Stimulated activated CD8-positive, alpha-beta memory T cell treated with anti-CD3 and anti-CD28 coated beads, Interleukin-7, amount 100 ng/mL, for 24 hours (primary cell): ENCODE results near the gene CACTIN.
"Not testable (repeated sequence)": the region's sequence is repeated elsewhere in the genome, so short reads cannot be mapped to it uniquely, and the experiment has no call there.

Source experiments
- DNase-seq: peaks from one replicate; pipeline ENCODE4 v3.0.0-alpha.2; 2020; ENCODE audit warnings: low read depth

CACTIN gene

GRCh38 chr19:3663838-3664237 lies 37.2 kb upstream of the CACTIN start:
- DNase-seq = no peak

- no peak for DNase-seq
Measured at GRCh38 chr19:3661284-3662238, 35.0 kb upstream of the CACTIN start.

- no peak for DNase-seq
Measured at GRCh38 chr19:3660493-3661219, 34.1 kb upstream of the CACTIN start.

GRCh38 chr19:3659746-3660112 lies 33.1 kb upstream of the CACTIN start:
- no peak for DNase-seq

GRCh38 chr19:3658870-3659745 lies 32.5 kb upstream of the CACTIN start:
- no peak for DNase-seq

GRCh38 chr19:3658004-3658869 lies 31.6 kb upstream of the CACTIN start:
- DNase-seq = no peak

GRCh38 chr19:3657395-3657769 lies 30.8 kb upstream of the CACTIN start:
- no peak for DNase-seq

GRCh38 chr19:3656747-3657394 lies 30.3 kb upstream of the CACTIN start:
- no peak for DNase-seq

- no peak for DNase-seq
Measured at GRCh38 chr19:3656073-3656746, 29.6 kb upstream of the CACTIN start.

GRCh38 chr19:3655402-3656072 lies 28.9 kb upstream of the CACTIN start:
- DNase-seq = no peak

GRCh38 chr19:3653865-3654513 lies 27.4 kb upstream of the CACTIN start:
- DNase-seq = no peak

GRCh38 chr19:3653081-3653795 lies 26.6 kb upstream of the CACTIN start:
- no peak for DNase-seq

GRCh38 chr19:3652422-3652821 lies 25.8 kb upstream of the CACTIN start:
- DNase-seq = no peak

- no peak for DNase-seq
Measured at GRCh38 chr19:3651684-3652083, 25.1 kb upstream of the CACTIN start.

GRCh38 chr19:3649888-3650287 lies 23.3 kb upstream of the CACTIN start:
- DNase-seq = no peak

GRCh38 chr19:3648037-3648905 lies 21.7 kb upstream of the CACTIN start:
- DNase-seq = no peak

- DNase-seq = not testable (repeated sequence)
Measured at GRCh38 chr19:3647102-3647501, 20.5 kb upstream of the CACTIN start.
